Measurements from ENCODE around the gene OIP5. TPM values are rescaled to one million over a fixed set of nuclear protein-coding genes. Genes with fewer than 3 reads are reported as not detected.

OIP5 gene
- total RNA-seq: 4.6 TPM

GRCh38 chr15:41332194-41333025 lies at the start of gene OIP5, which contains the start of gene NUSAP1:
Gene OIP5, minus strand, starts transcription at chr15:41332591. Its CDS starts 30 bp downstream, at chr15:41332561.
Gene NUSAP1, plus strand, starts transcription at chr15:41332881. Its CDS starts 77 bp downstream, at chr15:41332958.

Other genes with a start within 250 kb of the OIP5 start
- 38.1 TPM for gene INO80, start 216.3 kb downstream of the OIP5 start, total RNA-seq
- not detected for gene EXD1, start 101.8 kb downstream of the OIP5 start, total RNA-seq
- gene CHP1, start 101.3 kb downstream of the OIP5 start, total RNA-seq: 71.2 TPM
- 50.4 TPM for gene NUSAP1, start 290 bp upstream of the OIP5 start, total RNA-seq
- 25.2 TPM for gene NDUFAF1, start 69.9 kb upstream of the OIP5 start, total RNA-seq
- gene RTF1, start 84.5 kb upstream of the OIP5 start, total RNA-seq: 67.2 TPM
- 2.6 TPM for gene ITPKA, start 161.3 kb upstream of the OIP5 start, total RNA-seq
- 2.3 TPM for gene LTK, start 181.2 kb upstream of the OIP5 start, total RNA-seq
- gene RPAP1, start 211.7 kb upstream of the OIP5 start, total RNA-seq: 42.8 TPM
- gene TYRO3, start 226.6 kb upstream of the OIP5 start, total RNA-seq: 11.6 TPM

All from camera-type eye (tissue), 1 donor.